Smooth muscle cell (in vitro differentiated cells): ENCODE data around the gene CISTR. TPM values are rescaled to one million over a fixed set of nuclear protein-coding genes. Genes with fewer than 3 reads are reported as not detected.

Source experiments
- DNase-seq: peaks from one replicate; lab custom pipeline; 2025; ENCODE audit not compliant: unreplicated experiment; lab: John Stamatoyannopoulos, UW
- H2AFZ ChIP-seq: fragments of 200-600 bp; sonication (generic); 2 replicates; pipeline ENCODE4 v1.6.0; 2016; ENCODE audit warnings: antibody characterized with exemption, low read depth, mild to moderate bottlenecking
- H3F3A ChIP-seq: fragments of 200-600 bp; sonication (generic); 2 replicates; pipeline ENCODE4 v1.6.0; 2017; ENCODE audit warnings: antibody characterized with exemption, low read depth
- H3K27ac ChIP-seq: fragments of 200-600 bp; sonication (generic); 2 replicates; pipeline ENCODE4 v1.5.1; 2016; ENCODE audit warnings: low read depth, mild to moderate bottlenecking
- H3K27me3 ChIP-seq: fragments of 200-600 bp; sonication (generic); 2 replicates; pipeline ENCODE4 v1.6.1; 2016; ENCODE audit warnings: low read depth, mild to moderate bottlenecking
- H3K36me3 ChIP-seq: fragments of 200-600 bp; sonication (generic); 2 replicates; pipeline ENCODE4 v1.5.1; 2016; ENCODE audit warnings: low read depth
- H3K4me1 ChIP-seq: fragments of 200-600 bp; sonication (generic); 2 replicates; pipeline ENCODE4 v1.5.1; 2016; ENCODE audit warnings: low read depth
- H3K4me2 ChIP-seq: fragments of 200-600 bp; sonication (generic); 2 replicates; pipeline ENCODE4 v1.6.0; 2016; ENCODE audit warnings: mild to moderate bottlenecking
- H3K4me3 ChIP-seq: fragments of 200-600 bp; sonication (generic); 2 replicates; pipeline ENCODE4 v1.5.1; 2016; ENCODE audit warnings: mild to moderate bottlenecking
- H3K79me2 ChIP-seq: fragments of 200-600 bp; sonication (generic); 2 replicates; pipeline ENCODE4 v1.6.0; 2016; ENCODE audit warnings: low read depth, mild to moderate bottlenecking
- H3K9ac ChIP-seq: fragments of 200-600 bp; sonication (generic); 2 replicates; pipeline ENCODE4 v1.6.0; 2016; ENCODE audit warnings: low read depth
- H3K9me3 ChIP-seq: fragments of 200-600 bp; sonication (generic); replicated peaks from 2 replicates; pipeline ENCODE4 v1.5.1; 2016; ENCODE audit warnings: low read depth
- H4K20me1 ChIP-seq: fragments of 200-600 bp; sonication (generic); 2 replicates; pipeline ENCODE4 v1.6.0; 2016; ENCODE audit warnings: low read depth
- CTCF ChIP-seq: fragments of 200-600 bp; sonication (generic); IDR thresholded peaks from 2 replicates; pipeline ENCODE4 v1.5.1; 2017; ENCODE audit warnings: borderline replicate concordance, mild to moderate bottlenecking, antibody characterized with exemption; ENCODE audit not compliant: insufficient read depth, poor library complexity, severe bottlenecking
- WGBS: methylation state at CpG from one replicate; pipeline ENCODE4 v1.1.7; 2016; ENCODE audit warnings: low lambda C conversion rate; 5-methylcytosine and 5-hydroxymethylcytosine counted together
- polyA plus RNA-seq: library from polyadenylated mRNA; unstranded; fragments of >200 nt; fragmentation: Nextera tagmentation; extraction: Ambion mirVana; gene quantifications from 2 replicates; pipeline ENCODE4 v1.2.1, GENCODE V29; 2016
- total RNA-seq: library from RNA; depleted of rRNA; stranded (reverse); fragments of >200 nt; gene quantifications from 2 replicates; pipeline ENCODE4 v1.2.3, GENCODE V29; 2014

The CISTR gene
- total and polyA plus RNA-seq, 2 experiments from 2014 or later = not detected

- Histone ChIP-seq H3K9ac (no peak overlapping the region), H4K20me1 (no peaks in the 10 kb centered on the region), H3K9me3 (no peaks in the 10 kb centered on the region), H3F3A (no peaks in the 10 kb centered on the region), H3K79me2 (no peaks in the 10 kb centered on the region), H2AFZ (no peak overlapping the region), H3K4me3 (peak overlapping the region; percentile 32), H3K36me3 (no peaks in the 10 kb centered on the region), H3K27me3 (peaks cover 98% of the 10 kb centered on the region), H3K4me1 (peaks cover 8% of the 10 kb centered on the region), H3K4me2 (peak overlapping the region; percentile 73), H3K27ac (no peak overlapping the region)
- TF ChIP-seq CTCF = no peak
- 6% methylated on average over 49 of the region's 50 CpGs for WGBS
- DNase-seq = no peak
Observed at GRCh38 chr12:53739214-53740129, 12.3 kb downstream of the CISTR start.

- no peak overlapping the region for H3K27ac ChIP-seq
- peak overlapping the region; percentile 72 for H3K4me2 ChIP-seq
- WGBS = 4% methylated on average over 31 of the region's 32 CpGs
- H2AFZ ChIP-seq = no peak overlapping the region
- no peaks in the 10 kb centered on the region for H3K79me2 ChIP-seq
- no peaks in the 10 kb centered on the region for H4K20me1 ChIP-seq
- peaks cover 98% of the 10 kb centered on the region for H3K27me3 ChIP-seq
- TF ChIP-seq CTCF = no peak
- no peak for DNase-seq
- no peak overlapping the region for H3K9ac ChIP-seq
- H3K4me3 ChIP-seq = peak overlapping the region; percentile 28
- H3K4me1 ChIP-seq = peaks cover 8% of the 10 kb centered on the region
- H3K9me3 ChIP-seq = no peaks in the 10 kb centered on the region
- no peaks in the 10 kb centered on the region for H3F3A ChIP-seq
- H3K36me3 ChIP-seq = no peaks in the 10 kb centered on the region
Observed at GRCh38 chr12:53738406-53739213, 13.2 kb downstream of the CISTR start.

- Histone ChIP-seq H3K27me3 (peaks cover 100% of the 10 kb centered on the region), H3K9ac (no peak overlapping the region), H3K36me3 (no peaks in the 10 kb centered on the region), H3K4me1 (peaks cover 8% of the 10 kb centered on the region), H3K79me2 (no peaks in the 10 kb centered on the region), H3K4me3 (peak overlapping the region; percentile 28), H2AFZ (no peak overlapping the region), H3K9me3 (no peaks in the 10 kb centered on the region), H3F3A (no peaks in the 10 kb centered on the region), H3K4me2 (no peak overlapping the region), H3K27ac (no peak overlapping the region), H4K20me1 (no peaks in the 10 kb centered on the region)
- DNase-seq = no peak
- WGBS = 38% methylated on average over 14 of the region's 14 CpGs
- TF ChIP-seq CTCF = no peak
Observed at GRCh38 chr12:53737951-53738405, 13.8 kb downstream of the CISTR start.
